Sigmoid colon (tissue), 4 donors: ENCODE results near the gene OBP2A.

Source experiments
- EP300 ChIP-seq, 4 donors: sonication (generic); formaldehyde crosslinking; IDR thresholded peaks; one replicate each; pipeline ENCODE4 v1.6.1; 2017; ENCODE audit warnings: antibody characterized with exemption in 4 of 4
- POLR2A ChIP-seq, 2 donors: fragments of 450-650 bp; IDR thresholded peaks; one replicate each; pipeline ENCODE4 v1.6.1; 2016; ENCODE audit warnings: antibody characterized with exemption in 2 of 2, mild to moderate bottlenecking in 2 of 2, moderate library complexity in 2 of 2
- POLR2AphosphoS5 ChIP-seq, 4 donors: sonication (generic); formaldehyde crosslinking; IDR thresholded peaks; one replicate each; pipeline ENCODE4 v1.6.1; 2017; ENCODE audit warnings: antibody characterized with exemption in 4 of 4
- TF ChIP-seq, protein P1 (sequence below), 4 experiments: fragments of 450-650 bp in 3 of 4; fragments of 200-600 bp in 1 of 4; IDR thresholded peaks; one replicate each; pipeline ENCODE4 v1.5.1; 2016 to 2019; ENCODE audit warnings: antibody characterized with exemption in 4 of 4, mild to moderate bottlenecking in 3 of 4, moderate library complexity in 2 of 4

DNA sequence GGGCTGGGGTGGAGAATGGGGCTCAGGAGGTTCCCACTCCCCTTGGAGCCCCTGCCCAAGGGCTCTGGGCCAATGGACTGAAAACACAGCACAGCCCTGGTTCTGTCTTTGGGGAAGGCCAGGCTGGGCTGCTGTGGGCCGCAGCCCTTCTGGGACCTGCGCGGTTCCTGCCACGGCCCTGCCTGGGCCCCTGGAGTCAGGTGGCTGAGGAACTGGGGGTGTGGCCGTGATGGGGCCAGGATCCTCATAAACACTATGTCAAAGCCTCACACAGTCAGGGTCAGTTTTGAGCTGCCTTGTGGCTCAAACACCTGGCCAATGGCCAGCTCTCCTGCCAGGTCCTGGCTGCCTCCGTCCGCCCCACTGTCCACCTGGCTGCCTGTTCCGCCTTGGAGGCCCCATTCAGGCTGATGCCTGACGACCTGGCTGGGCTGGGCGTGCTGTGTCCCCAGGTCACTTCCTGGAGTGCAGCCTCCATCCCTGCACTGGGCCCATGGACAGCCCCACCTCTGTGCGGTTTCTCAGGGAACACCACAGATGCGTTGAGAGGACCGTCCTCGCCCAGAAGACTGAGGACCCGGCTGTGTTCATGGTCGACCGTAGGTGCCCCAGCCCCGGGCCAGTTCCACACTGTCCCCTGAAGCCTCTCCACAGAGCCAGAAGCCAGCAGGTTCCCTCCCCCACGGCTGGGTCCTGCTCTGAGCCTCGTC is 43.1 kb downstream of the OBP2A start:
- TF ChIP-seq, protein P1, sequence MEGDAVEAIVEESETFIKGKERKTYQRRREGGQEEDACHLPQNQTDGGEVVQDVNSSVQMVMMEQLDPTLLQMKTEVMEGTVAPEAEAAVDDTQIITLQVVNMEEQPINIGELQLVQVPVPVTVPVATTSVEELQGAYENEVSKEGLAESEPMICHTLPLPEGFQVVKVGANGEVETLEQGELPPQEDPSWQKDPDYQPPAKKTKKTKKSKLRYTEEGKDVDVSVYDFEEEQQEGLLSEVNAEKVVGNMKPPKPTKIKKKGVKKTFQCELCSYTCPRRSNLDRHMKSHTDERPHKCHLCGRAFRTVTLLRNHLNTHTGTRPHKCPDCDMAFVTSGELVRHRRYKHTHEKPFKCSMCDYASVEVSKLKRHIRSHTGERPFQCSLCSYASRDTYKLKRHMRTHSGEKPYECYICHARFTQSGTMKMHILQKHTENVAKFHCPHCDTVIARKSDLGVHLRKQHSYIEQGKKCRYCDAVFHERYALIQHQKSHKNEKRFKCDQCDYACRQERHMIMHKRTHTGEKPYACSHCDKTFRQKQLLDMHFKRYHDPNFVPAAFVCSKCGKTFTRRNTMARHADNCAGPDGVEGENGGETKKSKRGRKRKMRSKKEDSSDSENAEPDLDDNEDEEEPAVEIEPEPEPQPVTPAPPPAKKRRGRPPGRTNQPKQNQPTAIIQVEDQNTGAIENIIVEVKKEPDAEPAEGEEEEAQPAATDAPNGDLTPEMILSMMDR (IDR thresholded peaks at IDR 0.05) = no peak
- TF ChIP-seq POLR2A (IDR thresholded peaks at IDR 0.05) (no peak), POLR2AphosphoS5 (IDR thresholded peaks at IDR 0.05) (no peak), EP300 (IDR thresholded peaks at IDR 0.05) (no peak)
